Colon (tissue), 2 donors: ENCODE results near the gene GAB4.
"Not testable (repeated sequence)": the region's sequence is repeated elsewhere in the genome, so short reads cannot be mapped to it uniquely, and the experiment has no call there.

Experiments
- FAIRE-seq: peaks from 2 replicates; lab custom pipeline; 2012; peaks lifted over from hg19 to GRCh38; lab: Jason Lieb, UNC
- donor health status: control.
- donor health status: control.

The GAB4 gene

DNA sequence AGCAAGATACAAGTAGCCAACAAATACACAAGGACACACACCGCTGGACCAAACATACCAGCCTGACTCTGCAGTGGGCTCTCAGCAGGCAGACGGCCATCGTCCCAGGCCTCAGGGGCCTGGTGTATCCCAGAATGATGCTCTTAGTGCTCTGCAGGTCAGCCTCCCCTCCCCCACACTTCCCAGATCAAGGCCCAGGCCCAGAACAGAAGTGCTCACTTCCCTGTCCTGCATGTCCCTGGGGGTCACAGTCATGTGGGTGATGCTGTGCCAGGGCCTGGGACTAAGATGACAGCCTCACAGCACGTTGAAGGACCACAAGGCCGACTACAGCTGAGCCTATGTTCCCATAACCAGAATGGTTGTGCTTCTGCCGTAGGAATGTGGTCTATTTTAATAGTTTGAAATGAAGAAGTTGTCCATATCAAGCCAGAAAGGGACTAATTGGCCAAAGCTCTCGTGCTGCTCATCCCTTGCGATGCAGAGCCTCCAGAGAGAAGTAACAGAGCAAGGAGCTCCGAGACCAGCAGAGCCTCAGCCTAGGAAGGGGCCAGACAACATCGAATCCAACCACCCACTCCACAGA lies 48.6 kb downstream of the GAB4 start:
- no peak for FAIRE-seq

DNA sequence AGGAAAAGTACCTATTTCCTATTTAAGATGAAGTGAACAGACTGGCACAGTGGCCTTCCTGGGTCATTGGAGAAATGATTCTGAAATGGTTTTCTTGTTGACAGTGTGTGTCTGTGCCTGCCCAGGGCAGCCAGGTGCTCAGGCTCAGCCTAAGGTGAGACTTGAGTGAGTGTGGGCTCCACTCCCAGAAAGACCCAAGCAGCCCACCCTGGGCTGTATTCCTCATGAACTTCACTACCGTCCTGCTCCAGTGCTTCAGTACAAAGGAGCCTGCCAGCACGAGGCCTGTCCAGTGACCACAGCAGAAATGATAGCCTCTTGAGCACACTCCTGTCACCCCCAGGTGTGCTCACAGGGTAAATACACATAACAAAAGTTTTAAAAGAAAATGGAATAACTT lies 49.5 kb downstream of the GAB4 start:
- FAIRE-seq: no peak

- no peak for FAIRE-seq
Measured at GRCh38 chr22:16957781-16958180, 50.2 kb downstream of the GAB4 start.

- no peak for FAIRE-seq
Measured at GRCh38 chr22:16956290-16956689, 51.7 kb downstream of the GAB4 start.

- no peak for FAIRE-seq
Measured at GRCh38 chr22:16955678-16956210, 52.3 kb downstream of the GAB4 start.

DNA sequence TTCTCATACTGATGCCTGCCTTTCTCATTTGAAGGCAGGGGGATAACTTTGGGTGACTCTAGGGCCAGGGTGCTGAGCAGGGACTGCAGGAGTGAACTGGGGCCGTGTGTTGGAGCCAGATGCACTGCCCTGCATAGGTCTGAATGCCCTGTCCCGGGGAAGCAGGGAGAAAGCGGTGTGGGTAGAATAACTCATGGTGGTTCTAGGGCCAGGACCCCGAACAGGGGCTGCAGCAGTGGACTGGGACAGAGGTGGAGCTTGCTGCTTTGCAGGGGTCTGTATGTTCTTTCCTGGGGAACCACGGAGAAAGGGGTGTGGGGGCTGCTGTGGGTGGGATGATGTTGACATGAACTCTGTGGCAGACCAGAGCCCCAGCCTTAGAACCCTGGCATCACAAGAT lies 52.9 kb downstream of the GAB4 start:
- no peak for FAIRE-seq

- FAIRE-seq: no peak
Measured at GRCh38 chr22:16954060-16954403, 54.0 kb downstream of the GAB4 start.

DNA sequence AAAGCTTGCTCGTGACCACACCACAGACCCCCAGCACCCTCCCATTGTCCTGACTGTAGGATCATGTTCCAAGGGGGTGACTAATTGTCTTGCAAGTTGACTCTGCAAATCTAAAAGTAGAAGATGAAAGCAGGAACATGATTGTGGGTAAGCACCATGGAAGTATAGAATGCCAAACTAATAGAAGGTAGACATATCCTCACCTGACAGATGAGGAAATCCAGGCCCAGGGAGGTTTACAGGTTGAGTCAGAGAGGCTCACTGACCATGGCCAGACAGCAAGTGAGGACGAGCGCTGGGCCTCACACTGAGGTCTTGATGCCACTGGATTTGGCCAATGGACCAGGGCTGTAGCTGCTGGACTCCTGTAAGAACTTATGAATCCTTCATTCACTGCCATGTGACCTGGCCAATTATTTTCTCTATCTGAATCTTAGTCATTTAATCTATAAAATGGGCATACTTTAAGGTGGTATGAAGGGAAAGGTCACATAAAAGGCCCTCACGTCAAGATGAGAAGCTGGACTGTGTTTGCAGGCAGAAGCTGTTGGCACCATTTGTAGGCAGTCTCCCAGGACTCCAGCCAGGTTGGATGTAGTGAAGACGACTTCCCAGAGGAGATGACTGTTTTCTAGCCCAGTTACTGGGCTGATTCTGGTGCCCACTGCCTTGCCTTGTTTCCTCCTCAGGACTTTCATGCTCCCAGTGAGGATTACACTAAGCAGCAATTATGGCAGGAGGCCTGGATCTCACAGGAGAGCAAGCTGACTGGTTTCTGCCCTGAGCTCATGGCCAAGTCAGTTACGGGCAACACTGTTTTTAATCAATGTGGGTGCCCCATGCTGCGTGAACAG lies 54.6 kb downstream of the GAB4 start:
- no peak for FAIRE-seq

DNA sequence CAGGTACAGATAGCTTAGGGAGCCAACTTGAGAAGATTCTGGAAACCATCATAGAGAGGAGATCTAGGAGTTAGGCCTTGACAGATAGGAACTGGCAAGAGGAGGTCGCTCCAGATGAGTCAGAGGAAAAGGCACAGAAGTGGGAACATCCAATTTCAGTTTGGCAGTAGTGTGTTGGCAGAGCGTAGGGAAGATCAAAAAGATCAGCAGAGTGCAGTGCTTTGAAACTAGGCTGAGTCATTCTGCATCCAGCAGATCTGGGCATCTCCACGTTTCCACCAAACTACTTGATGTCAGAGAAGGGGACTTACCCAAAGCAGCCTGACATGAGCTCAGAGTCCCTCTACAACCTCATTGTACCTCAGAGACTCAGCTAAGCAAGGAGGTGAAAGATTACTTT lies 58.5 kb downstream of the GAB4 start:
- FAIRE-seq: no peak

- no peak for FAIRE-seq
Measured at GRCh38 chr22:16937811-16938210, 70.2 kb downstream of the GAB4 start.

DNA sequence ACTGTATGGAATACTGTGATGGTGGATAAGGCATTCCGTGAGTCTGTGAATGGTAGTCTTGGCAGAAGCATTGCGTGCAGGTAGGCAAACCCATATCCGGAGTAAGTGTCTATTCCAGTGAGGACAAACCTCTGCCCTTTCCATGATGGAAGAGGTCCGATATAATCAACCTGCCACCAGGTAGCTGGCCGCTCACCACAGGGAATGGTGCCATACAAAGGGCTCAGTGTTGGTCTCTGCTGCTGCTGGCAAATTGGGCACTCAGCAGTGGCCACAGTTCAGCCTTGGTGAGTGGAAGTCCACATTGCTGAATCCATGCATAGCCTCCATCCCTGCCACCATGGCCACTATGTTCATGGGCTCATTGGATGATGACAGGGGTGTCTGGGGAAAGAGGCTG lies 70.8 kb downstream of the GAB4 start:
- not testable (repeated sequence) for FAIRE-seq

GRCh38 chr22:16936625-16937024 lies 71.4 kb downstream of the GAB4 start:
- no peak for FAIRE-seq

DNA sequence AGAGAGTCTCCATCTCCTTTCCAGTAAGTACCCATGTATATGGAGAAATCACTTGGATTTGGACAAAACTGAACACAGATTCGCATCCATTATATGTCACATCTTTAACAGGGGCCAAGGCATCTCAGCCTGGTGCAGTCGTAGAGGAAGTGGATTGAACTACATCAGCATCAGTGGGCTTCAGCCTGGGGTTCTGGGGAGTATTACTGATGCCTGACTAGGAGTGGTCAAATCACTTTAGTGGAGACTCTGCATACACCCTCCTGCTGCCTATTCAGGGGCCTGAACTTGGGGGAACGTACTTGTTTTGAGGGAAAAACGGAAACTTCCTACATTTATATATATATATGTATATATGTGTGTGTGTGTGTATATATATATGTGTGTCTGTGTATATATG lies 72.8 kb downstream of the GAB4 start:
- no peak for FAIRE-seq

DNA sequence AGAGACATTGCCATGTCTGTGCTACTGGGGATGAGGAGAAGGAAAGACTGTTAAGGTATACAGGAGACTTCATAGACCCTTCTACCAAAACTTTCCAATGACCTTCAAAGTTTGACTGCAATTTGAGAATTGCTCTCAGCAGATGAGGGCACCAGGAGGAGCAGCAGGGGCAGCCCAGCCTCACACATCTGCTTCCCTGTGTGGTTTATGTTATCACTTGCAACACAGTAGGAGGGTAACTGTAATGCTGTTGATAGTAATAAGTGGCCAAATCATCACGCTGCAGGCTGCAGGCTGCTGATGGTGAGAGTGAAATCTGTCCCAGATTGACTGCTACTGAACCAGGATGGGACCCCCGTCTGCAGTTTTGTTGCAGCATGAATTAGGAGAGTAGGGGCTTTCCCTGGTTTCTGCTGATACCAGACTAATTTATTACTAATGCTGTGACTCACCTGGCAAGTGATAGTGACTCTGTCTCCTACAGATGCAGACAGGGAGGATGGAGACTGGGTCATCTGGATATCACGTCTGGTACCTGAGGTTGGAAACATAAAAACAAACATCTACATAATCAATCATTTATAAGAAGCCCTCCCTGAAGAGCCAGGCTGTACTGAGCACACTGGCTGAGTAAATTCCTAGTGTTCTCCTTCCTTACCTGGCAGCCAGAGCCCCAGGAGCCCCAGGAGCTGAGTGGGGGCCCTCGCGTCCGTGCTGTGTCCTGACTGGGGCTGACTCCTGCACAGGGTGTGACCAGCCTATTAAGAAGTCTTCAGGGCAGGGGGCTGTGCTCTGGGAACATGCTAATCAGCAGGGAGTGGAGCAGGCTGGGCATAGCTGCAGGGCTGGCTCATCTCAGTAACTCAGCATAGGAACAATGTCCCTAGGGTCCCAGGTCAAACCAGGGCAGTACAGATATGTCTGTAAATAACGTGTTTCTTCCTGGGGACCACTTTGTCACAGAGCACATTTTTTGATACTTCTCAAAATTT lies 74.4 kb downstream of the GAB4 start:
- no peak for FAIRE-seq

- no peak for FAIRE-seq
Measured at GRCh38 chr22:16932577-16932976, 75.4 kb downstream of the GAB4 start.

DNA sequence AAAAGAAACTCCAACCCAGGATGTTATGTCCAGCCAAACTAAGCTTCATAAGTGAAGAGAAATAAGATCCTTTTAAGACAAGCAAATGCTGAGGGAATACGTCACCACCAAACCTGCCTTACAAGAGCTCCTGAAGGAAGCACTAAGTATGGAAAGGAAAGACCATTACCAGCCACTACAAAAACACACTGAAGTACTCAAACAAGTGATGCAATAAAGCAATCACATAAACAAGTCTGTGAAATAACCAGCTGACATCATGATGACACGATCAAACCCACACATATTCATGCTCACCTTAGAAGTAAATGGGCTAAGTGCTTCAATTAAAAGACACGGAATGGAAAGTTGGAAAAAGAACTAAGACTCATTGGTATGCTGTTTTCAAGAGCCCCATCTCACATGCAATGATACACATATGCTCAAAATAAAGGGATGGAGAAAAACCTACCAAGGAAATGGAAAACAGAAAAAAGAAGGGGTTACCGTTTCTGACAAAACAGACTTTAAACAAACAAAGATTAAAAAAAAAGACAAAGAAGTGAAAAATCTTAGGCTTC lies 82.5 kb downstream of the GAB4 start:
- no peak for FAIRE-seq

GRCh38 chr22:16922706-16923105 lies 85.3 kb downstream of the GAB4 start:
- FAIRE-seq: no peak

- FAIRE-seq: no peak
Measured at GRCh38 chr22:16922076-16922475, 85.9 kb downstream of the GAB4 start.

DNA sequence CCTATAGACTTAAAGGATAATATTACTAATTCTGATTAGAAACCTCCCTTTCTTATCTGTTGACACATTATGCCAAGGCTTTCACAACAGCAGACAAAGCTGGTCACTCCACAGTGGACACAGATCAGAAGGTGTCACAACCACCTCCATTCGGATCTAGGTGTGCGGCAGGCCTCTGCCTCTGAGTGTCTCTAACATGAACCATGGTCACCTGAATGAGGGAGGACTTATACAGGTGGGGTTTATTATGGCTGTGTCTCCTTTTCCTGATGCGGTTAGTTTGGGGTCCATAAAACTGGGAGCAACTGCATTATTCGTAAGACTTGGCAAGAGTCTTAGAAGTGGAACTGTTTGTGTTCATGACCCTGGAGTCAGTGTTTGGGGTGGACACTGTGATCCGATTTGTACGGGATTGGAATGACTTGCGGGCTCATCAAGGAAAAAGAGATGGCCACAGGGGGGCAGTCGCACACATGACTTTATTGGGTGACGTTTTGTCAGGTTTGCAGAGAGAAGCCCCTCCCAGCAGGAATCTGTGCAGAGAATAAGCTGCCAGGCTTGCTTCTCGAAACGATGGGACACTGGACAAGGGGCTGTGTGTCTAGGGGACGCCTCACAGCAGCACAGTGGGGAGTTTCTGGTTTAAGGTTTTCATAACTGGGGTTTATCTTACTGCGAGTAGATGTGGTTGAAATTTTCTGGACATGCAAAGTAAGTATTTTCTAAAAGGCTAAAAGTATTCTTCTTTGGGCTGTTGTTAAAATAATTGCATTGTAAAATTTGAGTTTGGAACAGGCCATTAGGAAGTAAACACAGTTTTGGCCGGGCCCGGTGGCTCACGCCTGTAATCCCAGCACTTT lies 90.6 kb downstream of the GAB4 start:
- FAIRE-seq: no peak

DNA sequence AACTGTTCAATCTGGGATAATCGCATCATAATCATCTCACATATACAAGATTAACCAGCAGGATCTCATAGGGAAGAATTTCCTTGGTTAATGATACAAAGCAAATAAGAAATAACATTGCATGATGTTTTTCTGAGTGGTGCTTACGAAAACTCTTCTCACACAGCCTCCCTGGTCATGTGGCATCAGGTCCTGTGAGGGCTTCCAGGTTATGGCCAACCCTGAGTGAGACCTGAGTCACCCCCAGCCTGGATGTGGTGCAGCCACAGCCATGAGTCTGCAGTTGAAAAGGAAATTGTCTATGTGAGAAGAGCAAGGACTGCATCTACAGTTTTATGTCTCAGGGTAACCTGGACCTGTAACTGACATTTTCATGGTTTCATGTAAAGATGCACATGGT lies 92.3 kb downstream of the GAB4 start:
- no peak for FAIRE-seq

DNA sequence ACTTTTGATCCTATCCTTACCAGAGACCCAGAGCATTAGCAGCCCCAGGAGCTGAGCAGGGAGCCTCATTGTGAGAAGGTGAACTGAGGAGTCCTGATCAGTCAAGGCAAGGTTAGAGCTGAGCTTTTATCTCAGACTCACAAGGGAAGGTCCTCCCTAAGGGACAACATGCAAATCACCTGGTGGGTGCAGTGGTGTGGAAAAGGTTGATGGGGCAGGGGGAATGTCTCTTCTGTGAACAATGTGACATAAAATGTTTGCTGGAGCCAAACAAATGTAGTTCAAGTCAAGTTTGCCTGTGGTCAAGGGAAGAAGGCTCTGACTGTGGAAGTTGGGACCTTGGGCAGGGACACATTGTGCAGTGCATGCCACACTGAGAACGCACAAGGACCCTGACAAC lies 93.1 kb downstream of the GAB4 start:
- FAIRE-seq: not testable (repeated sequence)
